HG02943 (cell line): ENCODE data around the gene PDIA4.
"Not testable (repeated sequence)": the region's sequence is repeated elsewhere in the genome, so short reads cannot be mapped to it uniquely, and the experiment has no call there.

Experiments used
- ATAC-seq: cut with Tn5 transposase; IDR thresholded peaks from one replicate; pipeline ENCODE4 v1.9.1; 2021; ENCODE audit warnings: mild to moderate bottlenecking, low read depth, moderate library complexity; ENCODE audit not compliant: unreplicated experiment

PDIA4 gene

GRCh38 chr7:149038641-149039040 lies 10.3 kb upstream of the PDIA4 start:
- ATAC-seq: not testable (repeated sequence)

DNA sequence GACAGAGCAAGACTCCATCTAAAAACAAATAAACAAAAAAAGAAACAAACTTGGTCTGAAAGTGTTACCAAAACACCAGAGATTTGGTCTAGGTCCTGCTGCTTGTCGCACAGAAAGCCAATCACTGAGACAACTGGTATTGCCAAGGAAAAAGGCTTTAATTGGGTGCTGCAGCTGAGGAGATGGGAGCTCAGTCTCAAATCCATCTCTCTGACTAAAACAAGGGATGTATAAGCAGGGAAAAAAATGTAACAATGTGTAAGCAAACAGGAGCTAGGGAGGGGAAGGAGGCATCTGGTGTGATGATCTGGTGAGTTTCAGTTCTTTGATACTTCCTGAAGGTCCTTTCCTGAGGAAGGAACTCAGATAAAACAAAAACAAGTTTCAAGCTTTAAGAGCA lies 8.4 kb upstream of the PDIA4 start:
- ATAC-seq: no peak

GRCh38 chr7:149031353-149031910 lies 3.1 kb upstream of the PDIA4 start:
- ATAC-seq: no peak

GRCh38 chr7:149030439-149030838 lies 2.1 kb upstream of the PDIA4 start:
- ATAC-seq: not testable (repeated sequence)

DNA sequence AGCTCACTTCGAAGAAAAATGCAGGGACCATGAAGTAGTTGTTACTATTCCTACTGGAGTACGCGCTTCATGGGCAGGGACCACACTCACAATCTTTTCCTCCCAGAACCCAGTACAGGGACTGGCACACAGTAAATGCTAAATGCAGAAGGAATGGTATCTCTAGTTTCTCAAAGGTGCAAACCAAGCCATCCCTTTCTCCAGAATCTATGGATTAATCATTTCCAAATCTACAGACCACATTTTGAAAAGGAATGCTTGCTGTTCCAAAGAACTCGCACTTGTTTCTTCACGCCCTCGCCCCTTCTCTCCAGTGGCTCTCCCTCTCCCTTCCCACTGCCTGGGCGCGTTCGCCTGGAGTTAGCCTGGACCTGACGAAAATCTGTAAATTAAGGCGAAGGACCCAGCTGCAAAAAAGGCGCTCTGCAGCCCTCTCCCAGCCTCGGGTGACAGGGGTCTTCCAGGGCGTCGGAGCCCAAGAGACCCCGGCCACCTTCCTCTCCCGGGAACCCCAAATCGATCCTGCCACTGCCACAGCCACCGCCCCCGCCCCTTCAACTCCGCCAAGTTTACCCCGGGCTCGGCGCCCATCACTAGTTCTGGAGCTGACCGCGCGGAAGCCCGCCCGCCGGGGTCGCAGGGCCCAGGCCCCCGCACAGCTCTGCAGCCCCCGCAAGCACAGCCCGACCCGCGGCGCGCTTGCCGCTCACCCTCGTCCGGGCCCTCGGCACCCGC lies 527 bp downstream of the PDIA4 start:
- ATAC-seq: no peak

- no peak for ATAC-seq
Observed at GRCh38 chr7:149027055-149027454, 1.2 kb downstream of the PDIA4 start.

GRCh38 chr7:149023662-149024061 lies 4.6 kb downstream of the PDIA4 start:
- no peak for ATAC-seq

DNA sequence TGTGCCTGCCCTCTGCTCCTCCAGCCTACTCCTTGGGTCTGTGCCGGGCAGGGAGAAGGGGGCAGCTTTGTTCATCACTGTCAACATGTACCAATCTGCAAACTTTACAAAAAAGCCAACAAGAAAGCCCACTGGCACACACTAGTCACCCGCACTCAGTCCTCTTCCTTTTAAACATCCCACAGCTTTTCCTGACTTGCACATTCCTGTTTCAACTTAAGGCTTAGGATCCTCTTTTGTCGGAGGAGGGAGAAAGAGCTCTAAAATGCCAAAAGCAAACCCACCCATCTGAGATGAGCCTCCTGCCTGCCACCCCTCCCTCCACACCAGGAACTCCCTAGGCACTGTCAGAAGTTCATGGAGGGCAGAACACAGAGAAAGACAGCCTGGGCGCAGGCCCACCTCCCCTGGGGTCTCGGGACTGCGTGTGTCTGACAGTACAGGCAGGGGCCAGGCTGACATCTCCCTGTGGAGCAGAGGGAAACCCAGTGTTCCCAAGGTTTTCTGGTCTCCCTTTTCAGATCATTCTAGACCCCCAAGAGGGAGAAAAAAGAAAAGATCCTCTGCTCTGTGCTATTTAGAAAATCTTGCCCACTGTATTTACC lies 5.4 kb downstream of the PDIA4 start:
- ATAC-seq: no peak

GRCh38 chr7:149021725-149022062 lies 6.6 kb downstream of the PDIA4 start:
- ATAC-seq: no peak

DNA sequence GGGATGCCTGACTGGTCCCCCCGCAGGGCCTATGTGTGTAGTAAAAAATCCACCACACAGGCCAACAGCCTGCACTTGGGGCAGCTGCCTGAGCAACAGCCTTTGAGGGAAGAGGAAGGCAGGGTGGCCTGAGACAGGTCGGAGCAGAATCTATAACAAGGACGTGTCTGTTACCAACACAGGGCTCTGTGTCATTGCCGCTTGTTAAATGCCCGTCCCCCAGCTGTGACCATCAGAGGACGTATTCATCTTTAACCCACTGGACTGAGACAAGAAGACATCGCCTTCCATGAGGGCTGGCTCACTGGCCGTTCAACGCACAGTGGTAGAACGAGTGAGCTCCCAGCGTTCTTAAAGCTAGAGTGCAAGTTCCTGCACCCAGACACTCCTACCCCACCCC lies 7.8 kb downstream of the PDIA4 start:
- no peak for ATAC-seq

- no peak for ATAC-seq
Observed at GRCh38 chr7:149016876-149017275, 11.4 kb downstream of the PDIA4 start.

DNA sequence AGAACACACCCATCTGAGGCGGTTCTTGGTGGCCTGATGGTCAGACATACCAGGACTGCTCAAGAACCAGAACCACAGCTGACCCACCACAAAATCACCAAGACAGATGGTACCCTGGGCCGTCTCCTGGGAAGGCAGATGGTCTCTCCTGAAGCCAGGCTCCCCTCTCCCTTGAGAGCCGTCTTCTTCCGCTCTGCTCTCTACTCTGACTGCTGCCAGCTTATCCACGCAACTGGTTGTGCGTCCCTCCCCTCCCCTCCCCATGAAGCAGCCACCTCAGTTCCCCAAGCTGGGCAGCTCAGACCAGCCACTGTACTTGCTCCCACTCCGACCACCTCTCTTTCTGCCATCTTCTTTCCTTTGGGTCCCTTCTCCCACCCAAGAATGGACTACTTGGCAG lies 14.0 kb downstream of the PDIA4 start:
- ATAC-seq: no peak

DNA sequence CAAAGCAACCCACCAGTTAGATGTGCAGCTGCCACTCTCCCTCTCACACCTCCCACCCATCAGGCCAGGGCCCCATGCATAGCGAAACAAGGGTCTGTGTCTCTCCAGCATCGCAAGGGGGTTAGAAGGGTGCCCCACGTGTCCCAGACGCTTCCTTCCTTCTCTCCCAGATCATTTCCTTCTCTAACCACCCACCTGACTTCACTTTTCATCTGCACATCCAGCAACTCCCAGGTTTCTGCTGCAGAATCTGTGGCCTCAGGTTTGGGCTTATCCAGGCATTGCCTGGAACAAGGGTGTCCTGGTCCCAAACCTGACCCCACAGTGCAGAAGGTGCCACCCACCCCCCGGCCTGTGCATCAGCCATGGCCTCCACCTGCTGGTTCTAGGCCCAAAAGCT lies 14.4 kb downstream of the PDIA4 start:
- no peak for ATAC-seq

DNA sequence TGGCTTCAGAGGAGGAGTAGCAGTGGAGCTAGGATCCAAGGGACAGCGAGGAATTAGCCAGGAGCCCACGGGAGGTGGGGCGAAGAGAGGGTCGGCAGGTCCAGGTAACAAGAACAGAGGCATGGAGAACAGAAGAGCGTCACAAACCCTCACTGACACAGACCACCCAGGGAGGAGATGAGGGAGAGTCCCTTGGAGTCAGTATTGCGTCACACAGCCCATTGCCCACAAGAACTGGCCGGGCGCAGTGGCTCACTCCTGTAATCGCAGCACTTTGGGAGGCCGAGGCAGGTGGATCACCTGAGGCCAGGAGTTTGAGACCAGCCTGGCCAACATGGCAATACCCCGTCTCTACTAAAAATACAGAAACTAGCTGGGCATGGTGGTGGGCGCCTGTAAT lies 15.6 kb downstream of the PDIA4 start:
- not testable (repeated sequence) for ATAC-seq

- no peak for ATAC-seq
Observed at GRCh38 chr7:149011491-149011890, 16.8 kb downstream of the PDIA4 start.

- ATAC-seq: no peak
Observed at GRCh38 chr7:149010451-149010850, 17.9 kb downstream of the PDIA4 start.

GRCh38 chr7:149009527-149009926 lies 18.8 kb downstream of the PDIA4 start:
- no peak for ATAC-seq

GRCh38 chr7:149007611-149008010 lies 20.7 kb downstream of the PDIA4 start:
- ATAC-seq: no peak

GRCh38 chr7:149007146-149007545 lies 21.2 kb downstream of the PDIA4 start:
- ATAC-seq: no peak

DNA sequence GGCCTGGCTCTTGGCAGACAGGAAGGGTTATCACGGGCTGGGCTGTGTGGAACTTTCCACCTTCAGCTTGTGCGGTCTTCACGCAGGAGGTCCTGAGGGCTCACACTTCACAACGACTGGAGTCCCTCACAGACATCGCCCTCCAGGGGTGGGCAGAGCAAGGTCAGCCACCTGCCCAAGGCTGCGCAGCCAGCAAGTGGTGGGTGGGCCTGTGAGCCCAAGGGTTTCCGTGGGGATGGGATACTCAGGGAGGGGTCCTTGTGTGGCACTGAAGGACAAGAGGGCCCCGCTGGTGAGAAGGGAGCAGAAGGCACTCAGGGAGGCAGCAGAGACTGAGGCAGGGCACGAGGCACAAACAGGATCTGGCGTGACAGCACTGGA lies 22.0 kb downstream of the PDIA4 start:
- no peak for ATAC-seq

DNA sequence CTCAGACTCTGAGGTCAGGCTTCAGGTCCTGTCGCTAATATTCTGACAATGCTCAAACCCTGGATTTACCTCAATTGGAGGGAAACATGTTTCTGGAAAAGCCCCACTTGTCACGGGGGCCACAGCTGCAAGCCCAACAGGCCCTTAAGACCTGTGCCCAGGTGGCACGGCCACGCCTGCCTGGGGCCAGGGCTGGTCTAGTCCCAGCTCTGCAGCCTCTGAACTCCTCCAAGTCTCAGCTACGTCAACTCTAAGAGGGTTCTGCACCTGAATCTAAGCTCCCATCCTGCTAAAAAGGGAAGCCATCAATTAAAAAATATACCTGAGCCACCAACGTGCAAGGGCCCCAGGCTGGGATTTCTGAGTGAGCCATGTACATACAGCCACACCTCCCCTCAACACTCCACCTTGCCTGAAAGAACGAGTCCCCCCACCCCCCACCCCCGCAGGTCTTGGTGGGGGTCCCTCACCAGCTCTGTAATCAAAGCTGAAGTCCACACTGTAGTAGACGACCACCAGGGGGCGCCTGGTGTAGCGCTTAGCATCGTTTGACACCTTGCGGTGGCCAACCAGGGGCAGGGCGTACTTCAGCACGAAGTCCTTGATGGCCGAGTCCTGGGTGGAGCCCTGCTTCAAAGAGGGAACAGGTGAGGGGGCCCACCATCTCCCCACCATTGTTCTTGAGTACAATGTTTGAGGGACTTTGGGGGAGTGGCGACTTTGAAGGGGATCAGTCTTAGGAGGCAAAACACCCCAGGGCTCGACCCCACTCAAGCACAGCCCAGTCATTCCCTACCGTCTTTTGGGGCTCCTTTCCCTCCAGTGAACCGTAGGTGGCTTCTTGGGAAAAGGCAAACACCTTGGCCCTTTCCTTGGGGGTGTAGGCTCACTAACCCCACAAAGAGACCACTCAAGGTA lies 22.6 kb downstream of the PDIA4 start:
- ATAC-seq: no peak
